AG04450 (cell line): ENCODE results near the gene RAB8B. TPM values are rescaled to one million over a fixed set of nuclear protein-coding genes. Genes with fewer than 3 reads are reported as not detected.

Experiments used
- CTCF ChIA-PET: fragments of 300-600, 350-600 bp; formaldehyde crosslinking; extraction: SDS; loops from one replicate; lab custom pipeline; 2022; ENCODE audit warnings: antibody characterized with exemption, inconsistent platforms; lab: Charles Lee
- POLR2A ChIA-PET: fragments of 350-600 bp; formaldehyde crosslinking; extraction: SDS; loops from one replicate; lab custom pipeline; 2021; ENCODE audit warnings: antibody characterized with exemption, inconsistent platforms; lab: Yijun Ruan, JAX
- DNase-seq: peaks from one replicate; pipeline ENCODE4 v3.0.0-alpha.2; 2011; ENCODE audit warnings: low read depth, low spot score
- H3K27ac ChIP-seq: one replicate; pipeline ENCODE4 v1.5.1; 2012; ENCODE audit warnings: low read depth, low read length, control low read depth
- H3K27me3 ChIP-seq: one replicate; pipeline ENCODE4 v1.6.0; 2012; ENCODE audit warnings: low read length; ENCODE audit not compliant: control insufficient read depth, insufficient read depth
- H3K4me3 ChIP-seq: 2 replicates; pipeline ENCODE4 v1.5.1; 2011; ENCODE audit warnings: mild to moderate bottlenecking, low read depth, low read length, control low read depth
- H3K9me3 ChIP-seq: 2 replicates; pipeline ENCODE4 v1.5.1; 2012; ENCODE audit warnings: low read length; ENCODE audit not compliant: control insufficient read depth, insufficient read depth
- polyA plus RNA-seq: library from polyadenylated mRNA; depleted of rRNA; stranded (reverse); fragments of >200 nt; gene quantifications from 2 replicates; pipeline ENCODE4 v1.2.3, GENCODE V29; 2011; rRNA removed
- TF ChIP-seq, protein P1 (sequence below): IDR thresholded peaks from 2 replicates; pipeline ENCODE4 v1.5.1; 2011; ENCODE audit warnings: low read depth, low read length, control low read depth, inconsistent platforms

RAB8B gene
- polyA plus RNA-seq, 1 experiment: 82.4 TPM

DNA sequence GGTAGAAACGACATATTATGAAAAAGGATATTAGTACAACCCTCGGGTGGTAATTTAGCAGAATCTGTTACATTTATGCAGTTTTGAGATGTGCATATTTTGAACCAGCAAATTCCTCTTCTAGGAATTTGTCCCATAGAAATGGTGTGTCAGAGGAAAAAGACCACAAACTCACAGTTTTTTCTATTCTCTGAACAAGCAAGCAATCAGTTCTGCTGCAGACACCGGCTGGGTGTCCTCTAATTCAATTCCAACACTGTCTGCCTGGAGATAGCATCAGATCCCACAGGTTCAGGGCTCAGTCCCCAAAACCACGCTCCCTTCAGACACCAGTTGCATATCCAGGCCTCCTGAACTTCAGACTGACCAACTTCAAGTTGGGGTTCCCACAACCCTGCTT, 124.4 kb downstream of the RAB8B start:
- POLR2A ChIA-PET: no interaction called here
- Histone ChIP-seq H3K27ac (no peak overlapping the region), H3K27me3 (no peaks in the 10 kb centered on the region), H3K9me3 (no peaks in the 10 kb centered on the region), H3K4me3 (no peak overlapping the region)
- no peak for DNase-seq
- TF ChIP-seq, protein P1, sequence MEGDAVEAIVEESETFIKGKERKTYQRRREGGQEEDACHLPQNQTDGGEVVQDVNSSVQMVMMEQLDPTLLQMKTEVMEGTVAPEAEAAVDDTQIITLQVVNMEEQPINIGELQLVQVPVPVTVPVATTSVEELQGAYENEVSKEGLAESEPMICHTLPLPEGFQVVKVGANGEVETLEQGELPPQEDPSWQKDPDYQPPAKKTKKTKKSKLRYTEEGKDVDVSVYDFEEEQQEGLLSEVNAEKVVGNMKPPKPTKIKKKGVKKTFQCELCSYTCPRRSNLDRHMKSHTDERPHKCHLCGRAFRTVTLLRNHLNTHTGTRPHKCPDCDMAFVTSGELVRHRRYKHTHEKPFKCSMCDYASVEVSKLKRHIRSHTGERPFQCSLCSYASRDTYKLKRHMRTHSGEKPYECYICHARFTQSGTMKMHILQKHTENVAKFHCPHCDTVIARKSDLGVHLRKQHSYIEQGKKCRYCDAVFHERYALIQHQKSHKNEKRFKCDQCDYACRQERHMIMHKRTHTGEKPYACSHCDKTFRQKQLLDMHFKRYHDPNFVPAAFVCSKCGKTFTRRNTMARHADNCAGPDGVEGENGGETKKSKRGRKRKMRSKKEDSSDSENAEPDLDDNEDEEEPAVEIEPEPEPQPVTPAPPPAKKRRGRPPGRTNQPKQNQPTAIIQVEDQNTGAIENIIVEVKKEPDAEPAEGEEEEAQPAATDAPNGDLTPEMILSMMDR: no peak
- CTCF ChIA-PET: no interaction called here

DNA sequence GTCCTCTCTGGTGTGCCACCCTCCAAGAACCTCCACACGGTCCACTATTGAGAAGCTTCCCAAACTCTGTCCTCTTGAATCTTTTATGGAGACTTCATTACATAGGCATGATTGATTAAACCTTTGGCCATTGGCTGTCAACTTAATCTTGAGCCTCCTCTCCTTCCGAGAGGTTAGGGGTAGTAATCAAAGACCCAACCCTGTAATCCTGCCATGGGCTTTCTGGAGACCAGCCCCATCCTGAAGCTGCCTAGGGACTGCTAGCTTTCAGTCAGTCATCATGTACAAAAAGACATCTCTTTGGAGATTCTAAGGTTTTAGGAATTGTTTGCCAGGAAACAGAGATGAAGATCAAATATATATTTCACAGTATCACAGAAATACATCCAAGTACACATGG, 125.0 kb downstream of the RAB8B start:
- H3K9me3 ChIP-seq: no peaks in the 10 kb centered on the region
- no peaks in the 10 kb centered on the region for H3K27me3 ChIP-seq
- TF ChIP-seq, protein P1: no peak
- H3K4me3 ChIP-seq: no peak overlapping the region
- H3K27ac ChIP-seq: no peak overlapping the region
- CTCF ChIA-PET: no interaction called here
- DNase-seq: no peak
- POLR2A ChIA-PET: no interaction called here

Other genes with a start within 250 kb of the RAB8B start
- gene TPM1, start 146.9 kb upstream of the RAB8B start, polyA plus RNA-seq: 1,162 and 1,348 TPM in 2 replicates
- gene LACTB, start 67.7 kb upstream of the RAB8B start, polyA plus RNA-seq: 31.6 and 51.1 TPM in 2 replicates
- 501 and 610 TPM in 2 replicates for gene RPS27L, start 32.1 kb upstream of the RAB8B start, polyA plus RNA-seq
- gene APH1B, start 88.0 kb downstream of the RAB8B start, polyA plus RNA-seq: 13.6 and 17.9 TPM in 2 replicates
- gene CA12, start 192.2 kb downstream of the RAB8B start, polyA plus RNA-seq: 55.5 and 61.4 TPM in 2 replicates